ENCODE measurements around the gene IFNLR1.

DNA sequence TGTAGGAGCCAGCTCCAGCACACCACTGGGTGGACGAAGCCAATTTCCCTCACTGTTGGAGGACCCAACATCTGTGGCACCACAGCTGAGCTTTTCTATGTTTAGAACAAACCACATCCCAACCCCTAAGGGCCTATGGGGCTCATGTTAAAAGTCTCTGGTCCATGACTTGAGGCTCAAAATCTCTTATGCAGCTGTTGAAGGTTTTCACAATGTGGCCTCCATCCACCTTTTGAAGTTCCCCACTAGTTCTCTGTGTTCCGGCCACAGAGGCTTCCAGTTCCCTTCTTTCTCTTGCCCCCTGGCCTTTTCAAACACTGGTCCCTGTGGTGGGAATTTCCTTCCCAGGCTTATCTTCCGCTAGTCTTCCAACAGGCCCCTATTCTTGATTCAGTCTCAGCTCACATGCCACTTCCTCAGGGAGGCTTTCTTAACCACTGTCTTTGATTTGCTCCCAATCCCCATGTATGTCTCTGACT, 3.9 kb upstream of the IFNLR1 start:
- TF ChIP-seq CTCF (IDR thresholded peaks at IDR 0.05) (no peak), POLR2A (IDR thresholded peaks at IDR 0.05) (no peak)

All from esophagus squamous epithelium (tissue), 4 donors.